Bronchial epithelial cell (primary cell): ENCODE data around the gene HMX1. TPM values are rescaled to one million over a fixed set of nuclear protein-coding genes. Genes with fewer than 3 reads are reported as not detected.

Experiments used
- DNase-seq: peaks from one replicate; pipeline ENCODE4 v3.0.0-alpha.2; 2010; ENCODE audit warnings: low read depth
- FAIRE-seq: peaks from 2 replicates; lab custom pipeline; 2011; peaks lifted over from hg19 to GRCh38; lab: Jason Lieb, UNC
- H3K27me3 ChIP-seq: 2 replicates; pipeline ENCODE4 v1.5.1; 2011; ENCODE audit warnings: low read length; ENCODE audit not compliant: control insufficient read depth, insufficient read depth
- H3K36me3 ChIP-seq: 2 replicates; pipeline ENCODE4 v1.5.1; 2011; ENCODE audit warnings: low read length; ENCODE audit not compliant: control insufficient read depth, insufficient read depth
- H3K4me3 ChIP-seq: 2 replicates; pipeline ENCODE4 v1.5.1; 2011; ENCODE audit warnings: mild to moderate bottlenecking, low read depth, low read length, control low read depth
- total RNA-seq: library from RNA; depleted of rRNA; stranded (reverse); fragments of >200 nt; gene quantifications from 2 replicates; pipeline ENCODE4 v1.2.1, GENCODE V29; 2014
- TF ChIP-seq, protein P1 (sequence below): IDR thresholded peaks from 2 replicates; pipeline ENCODE4 v1.5.1; 2011; ENCODE audit warnings: mild to moderate bottlenecking, moderate library complexity, low read length, control low read depth, inconsistent platforms; ENCODE audit not compliant: insufficient read depth, severe bottlenecking

HMX1 gene
- total RNA-seq, 1 donor from 2014 or later, result not detected

DNA sequence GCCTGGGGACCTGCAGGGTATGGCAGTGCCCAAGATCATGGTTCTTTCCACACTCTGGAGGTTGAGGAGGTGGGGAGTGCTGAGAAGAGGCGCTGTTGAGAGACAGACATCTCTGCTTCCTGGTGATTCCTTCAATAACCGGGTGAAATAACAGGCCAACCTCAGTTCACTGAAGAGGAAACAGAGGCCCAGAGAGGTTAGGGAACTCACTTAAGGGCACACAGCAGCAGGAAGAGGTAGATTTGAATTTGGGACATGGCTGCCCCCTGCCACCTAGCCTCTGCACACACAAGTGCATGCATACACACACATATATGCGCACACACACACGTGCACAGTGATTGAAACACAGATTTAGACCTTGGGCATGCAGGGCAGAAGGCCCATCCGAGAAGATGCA, 24.9 kb upstream of the HMX1 start:
- peaks cover 27% of the 10 kb centered on the region for H3K27me3 ChIP-seq
- DNase-seq (no peak), FAIRE-seq (no peak)
- H3K4me3 ChIP-seq, result no peak overlapping the region
- TF ChIP-seq, protein P1, sequence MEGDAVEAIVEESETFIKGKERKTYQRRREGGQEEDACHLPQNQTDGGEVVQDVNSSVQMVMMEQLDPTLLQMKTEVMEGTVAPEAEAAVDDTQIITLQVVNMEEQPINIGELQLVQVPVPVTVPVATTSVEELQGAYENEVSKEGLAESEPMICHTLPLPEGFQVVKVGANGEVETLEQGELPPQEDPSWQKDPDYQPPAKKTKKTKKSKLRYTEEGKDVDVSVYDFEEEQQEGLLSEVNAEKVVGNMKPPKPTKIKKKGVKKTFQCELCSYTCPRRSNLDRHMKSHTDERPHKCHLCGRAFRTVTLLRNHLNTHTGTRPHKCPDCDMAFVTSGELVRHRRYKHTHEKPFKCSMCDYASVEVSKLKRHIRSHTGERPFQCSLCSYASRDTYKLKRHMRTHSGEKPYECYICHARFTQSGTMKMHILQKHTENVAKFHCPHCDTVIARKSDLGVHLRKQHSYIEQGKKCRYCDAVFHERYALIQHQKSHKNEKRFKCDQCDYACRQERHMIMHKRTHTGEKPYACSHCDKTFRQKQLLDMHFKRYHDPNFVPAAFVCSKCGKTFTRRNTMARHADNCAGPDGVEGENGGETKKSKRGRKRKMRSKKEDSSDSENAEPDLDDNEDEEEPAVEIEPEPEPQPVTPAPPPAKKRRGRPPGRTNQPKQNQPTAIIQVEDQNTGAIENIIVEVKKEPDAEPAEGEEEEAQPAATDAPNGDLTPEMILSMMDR, result no peak
- H3K36me3 ChIP-seq, result no peaks in the 10 kb centered on the region

DNA sequence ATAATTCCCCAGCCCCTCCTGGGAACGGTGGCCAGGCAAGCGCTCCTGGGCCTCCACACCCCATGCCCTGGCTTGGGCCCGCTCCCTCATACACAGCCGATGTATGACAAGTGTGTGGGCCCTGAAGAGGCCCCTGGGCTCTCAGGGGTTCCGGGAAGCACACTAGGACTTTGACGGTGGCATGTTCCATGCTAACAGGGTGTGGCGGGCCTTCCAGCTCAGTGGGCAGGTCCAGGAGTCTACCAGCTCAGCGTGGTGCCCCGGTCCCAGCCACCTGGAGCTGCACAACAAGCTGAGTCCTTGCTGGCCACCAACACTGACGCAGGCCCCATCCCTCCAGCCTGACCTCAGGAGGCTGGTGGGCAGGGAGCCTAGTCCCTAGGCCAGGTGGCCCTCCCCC, 24.4 kb upstream of the HMX1 start:
- H3K4me3 ChIP-seq, result no peak overlapping the region
- H3K36me3 ChIP-seq, result no peaks in the 10 kb centered on the region
- FAIRE-seq, result no peak
- TF ChIP-seq, protein P1, result no peak
- peaks cover 30% of the 10 kb centered on the region for H3K27me3 ChIP-seq
- no peak for DNase-seq

DNA sequence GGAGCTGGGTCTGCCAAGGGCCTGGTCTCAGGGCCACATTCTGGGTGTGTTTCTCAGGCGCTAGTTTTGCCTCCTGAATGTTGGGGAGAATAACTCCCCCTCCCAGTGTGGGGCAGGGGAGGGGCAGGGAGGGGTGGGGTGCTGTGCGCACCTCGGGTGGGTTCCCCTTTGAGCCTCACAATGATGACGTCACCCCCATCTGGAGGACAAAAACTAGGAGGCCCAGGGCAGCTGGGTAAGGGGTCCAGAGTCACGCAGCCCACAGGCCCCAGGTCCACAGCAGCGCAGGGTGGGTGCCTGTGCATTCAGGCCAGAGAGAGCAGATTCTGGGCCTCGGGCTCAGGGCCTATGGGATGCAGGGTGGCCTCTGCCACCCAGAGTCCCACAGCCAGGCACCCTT, 23.7 kb upstream of the HMX1 start:
- Histone ChIP-seq H3K27me3 (peaks cover 31% of the 10 kb centered on the region), H3K4me3 (no peak overlapping the region), H3K36me3 (no peaks in the 10 kb centered on the region)
- DNase-seq (no peak), FAIRE-seq (no peak)
- TF ChIP-seq, protein P1, result no peak

DNA sequence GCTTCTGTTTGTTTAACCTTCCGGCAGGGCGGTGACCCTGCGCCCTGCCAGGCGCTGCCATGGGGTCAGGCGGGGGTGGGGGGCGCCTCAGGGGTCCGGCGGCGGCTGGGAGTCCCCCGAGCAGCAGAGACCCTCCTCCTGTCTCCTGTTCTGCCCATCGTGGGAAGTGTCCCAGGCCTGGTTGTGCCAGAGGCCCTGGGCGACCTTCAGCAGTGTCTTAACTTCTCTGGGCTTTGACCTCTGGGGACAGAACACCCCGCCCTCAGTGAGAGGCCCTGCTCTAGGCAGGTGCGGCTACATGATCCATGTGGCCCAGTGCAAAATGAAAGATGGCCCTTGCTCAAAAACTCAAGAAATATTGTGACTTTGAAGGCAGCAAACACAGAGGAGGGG, 22.8 kb upstream of the HMX1 start:
- no peak overlapping the region for H3K4me3 ChIP-seq
- H3K36me3 ChIP-seq, result no peaks in the 10 kb centered on the region
- FAIRE-seq (no peak), DNase-seq (no peak)
- H3K27me3 ChIP-seq, result peaks cover 35% of the 10 kb centered on the region
- TF ChIP-seq, protein P1, result no peak

DNA sequence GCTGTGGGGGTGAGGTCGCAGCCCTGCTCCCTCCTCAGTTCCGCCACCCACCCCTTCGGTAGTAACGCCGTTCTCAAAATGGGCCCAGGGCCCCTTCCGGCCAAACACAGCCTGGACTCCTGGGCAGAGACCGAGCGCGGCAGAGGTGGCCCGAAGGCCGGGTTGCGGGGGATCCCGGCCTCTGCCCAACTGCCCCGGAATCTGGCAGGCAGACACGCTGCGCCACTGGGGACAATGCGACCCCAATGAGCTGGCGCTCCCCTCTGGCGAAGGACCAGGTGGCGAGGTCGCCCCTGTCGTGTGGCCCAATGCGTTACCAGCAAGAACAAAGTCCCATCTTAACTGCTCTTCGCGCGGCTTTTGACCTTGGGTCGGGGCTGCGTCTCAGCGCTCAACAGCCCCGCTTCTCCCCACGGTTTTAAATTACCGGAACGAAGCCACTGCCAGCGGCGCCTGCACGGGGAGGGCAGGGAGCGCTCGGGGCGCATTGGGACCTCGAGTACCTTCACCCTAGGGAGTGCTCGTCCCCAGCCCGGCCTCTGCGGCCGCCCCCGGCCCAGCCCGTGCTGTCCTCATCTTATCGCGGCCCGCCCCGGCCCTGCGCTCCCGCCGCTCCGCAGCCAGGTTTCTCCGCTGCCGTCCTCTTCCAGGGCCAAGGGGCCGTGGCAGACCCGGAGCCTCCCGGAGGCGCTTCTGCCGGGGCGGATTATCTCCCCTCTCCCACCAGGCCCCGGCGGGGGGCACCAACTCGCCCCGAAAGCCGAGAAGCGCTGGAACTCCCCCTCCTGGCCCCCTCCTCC, 22.2 kb upstream of the HMX1 start:
- H3K27me3 ChIP-seq, result peaks cover 39% of the 10 kb centered on the region
- FAIRE-seq (no peak), DNase-seq (no peak)
- H3K36me3 ChIP-seq, result no peaks in the 10 kb centered on the region
- no peak overlapping the region for H3K4me3 ChIP-seq
- TF ChIP-seq, protein P1, result no peak
